GM12801 (cell line): ENCODE data around the gene BCKDHB.

Source experiments
- TF ChIP-seq, protein P1 (sequence below): IDR thresholded peaks from one replicate; pipeline ENCODE4 v1.5.1; 2011; ENCODE audit warnings: control low read depth; ENCODE audit not compliant: insufficient read length; ENCODE audit errors: extremely low read depth

Gene BCKDHB

GRCh38 chr6:80173411-80173810 is 66.9 kb downstream of the BCKDHB start:
- TF ChIP-seq, protein P1, sequence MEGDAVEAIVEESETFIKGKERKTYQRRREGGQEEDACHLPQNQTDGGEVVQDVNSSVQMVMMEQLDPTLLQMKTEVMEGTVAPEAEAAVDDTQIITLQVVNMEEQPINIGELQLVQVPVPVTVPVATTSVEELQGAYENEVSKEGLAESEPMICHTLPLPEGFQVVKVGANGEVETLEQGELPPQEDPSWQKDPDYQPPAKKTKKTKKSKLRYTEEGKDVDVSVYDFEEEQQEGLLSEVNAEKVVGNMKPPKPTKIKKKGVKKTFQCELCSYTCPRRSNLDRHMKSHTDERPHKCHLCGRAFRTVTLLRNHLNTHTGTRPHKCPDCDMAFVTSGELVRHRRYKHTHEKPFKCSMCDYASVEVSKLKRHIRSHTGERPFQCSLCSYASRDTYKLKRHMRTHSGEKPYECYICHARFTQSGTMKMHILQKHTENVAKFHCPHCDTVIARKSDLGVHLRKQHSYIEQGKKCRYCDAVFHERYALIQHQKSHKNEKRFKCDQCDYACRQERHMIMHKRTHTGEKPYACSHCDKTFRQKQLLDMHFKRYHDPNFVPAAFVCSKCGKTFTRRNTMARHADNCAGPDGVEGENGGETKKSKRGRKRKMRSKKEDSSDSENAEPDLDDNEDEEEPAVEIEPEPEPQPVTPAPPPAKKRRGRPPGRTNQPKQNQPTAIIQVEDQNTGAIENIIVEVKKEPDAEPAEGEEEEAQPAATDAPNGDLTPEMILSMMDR, result no peak

- TF ChIP-seq, protein P1, result no peak
Observed at GRCh38 chr6:80174900-80175572, 68.6 kb downstream of the BCKDHB start.

DNA sequence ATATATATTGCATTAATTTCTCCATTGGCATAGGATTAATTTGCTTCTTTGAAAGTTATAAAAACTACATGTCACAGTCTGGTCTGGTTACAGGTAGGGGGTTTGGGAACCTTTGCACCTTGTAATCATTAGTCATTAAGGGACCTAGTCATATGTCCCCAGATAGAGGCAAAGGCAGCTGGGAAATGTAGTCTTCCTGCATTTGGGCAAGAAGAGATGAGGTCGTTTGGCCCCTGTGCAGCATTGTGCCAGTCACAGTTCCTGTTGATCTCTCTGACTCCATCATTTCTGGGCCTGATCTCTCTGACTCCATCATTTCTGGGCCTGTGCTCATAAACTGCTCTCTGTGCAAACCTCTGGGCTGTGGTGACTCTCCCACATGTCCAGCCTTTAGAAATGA is 73.2 kb downstream of the BCKDHB start:
- TF ChIP-seq, protein P1, result no peak

GRCh38 chr6:80181352-80182081 is 75.0 kb downstream of the BCKDHB start:
- TF ChIP-seq, protein P1, result no peak

DNA sequence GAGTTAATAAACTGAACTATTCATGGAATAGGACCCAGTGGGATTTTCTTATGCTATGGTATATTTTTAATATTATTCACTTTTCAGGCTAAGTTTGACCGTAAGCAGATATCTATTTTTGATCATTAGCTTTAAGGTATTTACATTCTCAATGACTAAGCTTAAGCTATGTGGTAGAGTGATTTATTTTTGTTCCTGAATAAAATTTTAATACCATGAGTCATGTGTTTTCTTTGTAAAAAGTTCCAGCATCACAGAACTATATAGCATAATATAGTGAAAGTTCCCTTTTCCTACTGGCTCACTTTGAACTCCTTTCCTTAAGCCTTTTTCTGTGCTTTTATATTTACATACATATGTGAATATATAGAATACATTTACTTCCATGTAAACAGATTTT is 75.8 kb downstream of the BCKDHB start:
- TF ChIP-seq, protein P1, result no peak

DNA sequence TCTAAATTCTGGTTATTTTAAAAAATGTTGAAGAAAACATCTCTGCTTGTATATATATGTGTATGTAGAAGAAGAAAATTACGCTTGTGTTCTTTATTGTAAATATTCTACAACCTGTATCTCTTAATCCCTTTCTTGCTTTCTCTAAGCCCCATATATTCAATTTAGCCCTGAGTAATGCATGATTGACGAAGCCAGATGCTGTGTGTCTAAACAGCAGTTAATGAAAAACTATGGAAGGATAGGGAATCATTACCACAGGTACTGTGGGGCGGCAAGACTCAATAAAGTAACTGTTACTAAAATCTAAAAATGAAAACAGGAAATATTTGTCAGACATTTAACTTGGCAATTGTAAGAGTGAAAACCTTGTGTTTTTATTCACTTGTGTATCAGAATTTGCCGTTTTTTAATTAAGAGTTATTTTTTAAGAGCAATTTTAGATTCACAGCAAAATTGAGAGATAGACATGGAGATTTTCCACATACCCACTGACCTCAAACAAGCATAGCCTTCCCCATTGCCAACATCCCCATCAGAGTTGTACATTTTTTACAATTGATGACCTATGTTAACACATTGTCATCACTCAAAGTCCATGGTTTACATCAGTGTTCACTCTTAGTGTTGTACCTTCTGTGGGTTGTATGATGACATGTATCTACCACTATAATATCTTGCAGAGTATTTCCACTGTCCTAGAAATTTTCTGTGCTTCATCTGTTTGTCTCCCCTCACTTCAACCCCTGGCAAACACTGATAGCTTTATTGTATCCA is 76.7 kb downstream of the BCKDHB start:
- TF ChIP-seq, protein P1, result no peak

- TF ChIP-seq, protein P1, result no peak
Observed at GRCh38 chr6:80185492-80185891, 79.0 kb downstream of the BCKDHB start.
